Measurements from ENCODE around the gene OR10A3.

DNA sequence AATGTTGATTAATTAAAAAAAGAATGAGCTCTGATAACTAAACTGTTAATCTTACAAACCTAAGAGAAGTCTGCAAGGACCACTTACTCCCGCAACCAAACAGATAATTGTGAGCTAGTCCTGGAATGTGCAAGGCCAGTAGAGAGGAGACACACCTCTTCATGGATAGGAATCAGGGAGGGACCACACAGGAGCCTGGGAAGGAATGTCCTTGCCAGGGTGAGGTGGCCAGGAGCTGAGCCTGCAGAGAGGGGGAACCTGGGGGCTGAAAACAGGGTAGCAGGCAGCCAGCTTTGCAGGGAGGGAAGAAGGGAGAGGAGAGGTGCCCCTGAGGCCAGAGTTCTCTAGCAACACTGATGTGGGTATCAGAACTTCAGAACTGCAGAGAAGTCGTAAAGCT lies 33.2 kb upstream of the OR10A3 start:
- TF ChIP-seq TAF1 (IDR thresholded peaks at IDR 0.05; ENCODE audit: borderline replicate concordance, insufficient read depth, low read length) (no peak), FOXP2 (optimal IDR thresholded peaks at IDR 0.05; ENCODE audit: borderline replicate concordance, extremely low read depth, extremely low read length, insufficient read depth) (no peak)

All from PFSK-1 (cell line).